ENCODE data around the gene RNF32. TPM values are rescaled to one million over a fixed set of nuclear protein-coding genes. Genes with fewer than 3 reads are reported as not detected.

Gene RNF32
- total and polyA plus RNA-seq, 2 of the 13 experiments (the other 11 are each of a cell fraction or from before 2014, with no cell fraction given) = not detected

GRCh38 chr7:156614434-156615264, 25.9 kb upstream of the RNF32 start (continued):
- TF ChIP-seq HNF1A (IDR thresholded peaks at IDR 0.05; ENCODE audit: low read depth) (peak; percentile 69; the same call in 1 of the 2 replicates), HNF1A (CRISPR knock-in tag; IDR thresholded peaks at IDR 0.05; ENCODE audit: borderline replicate concordance) (peak; percentile 52; the same call in 1 of the 2 replicates), KIAA2018 (CRISPR knock-in tag; IDR thresholded peaks at IDR 0.05; ENCODE audit: borderline replicate concordance) (no peak), ZNF232 (CRISPR knock-in tag; IDR thresholded peaks at IDR 0.05; ENCODE audit: borderline replicate concordance) (no peak)
- TF ChIP-seq, protein P1, sequence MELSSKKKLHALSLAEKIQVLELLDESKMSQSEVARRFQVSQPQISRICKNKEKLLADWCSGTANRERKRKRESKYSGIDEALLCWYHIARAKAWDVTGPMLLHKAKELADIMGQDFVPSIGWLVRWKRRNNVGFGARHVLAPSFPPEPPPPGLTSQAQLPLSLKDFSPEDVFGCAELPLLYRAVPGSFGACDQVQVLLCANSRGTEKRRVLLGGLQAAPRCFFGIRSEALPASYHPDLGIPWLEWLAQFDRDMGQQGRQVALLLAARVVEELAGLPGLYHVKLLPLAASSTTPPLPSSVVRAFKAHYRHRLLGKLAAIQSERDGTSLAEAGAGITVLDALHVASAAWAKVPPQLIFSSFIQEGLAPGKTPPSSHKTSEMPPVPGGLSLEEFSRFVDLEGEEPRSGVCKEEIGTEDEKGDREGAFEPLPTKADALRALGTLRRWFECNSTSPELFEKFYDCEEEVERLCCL (CRISPR knock-in tag; IDR thresholded peaks at IDR 0.05; ENCODE audit: borderline replicate concordance) = peak; percentile 46; the same call in 1 of the 2 replicates

Measured in HepG2 (cell line).